ENCODE measurements around the gene SMARCE1.

DNA sequence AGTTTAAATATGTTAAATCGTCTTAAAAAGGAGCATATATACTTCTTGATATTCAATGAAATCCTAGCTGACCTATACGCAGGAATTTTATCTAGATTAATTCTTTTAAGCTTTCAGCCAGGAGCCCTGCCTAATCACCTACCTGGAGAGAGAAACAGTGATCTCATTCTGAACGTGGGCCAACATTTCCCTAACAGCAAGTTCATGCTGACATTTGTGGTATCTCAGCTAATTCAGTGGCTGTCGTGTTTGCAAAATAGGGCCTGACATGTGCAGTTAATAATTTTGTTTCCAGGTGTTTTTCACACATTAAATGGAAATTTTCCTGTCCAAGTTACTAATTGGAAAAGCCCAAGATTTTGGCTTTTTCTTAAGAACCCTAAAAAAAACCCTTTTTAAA is 38.6 kb upstream of the SMARCE1 start:
- TF ChIP-seq, protein P1, sequence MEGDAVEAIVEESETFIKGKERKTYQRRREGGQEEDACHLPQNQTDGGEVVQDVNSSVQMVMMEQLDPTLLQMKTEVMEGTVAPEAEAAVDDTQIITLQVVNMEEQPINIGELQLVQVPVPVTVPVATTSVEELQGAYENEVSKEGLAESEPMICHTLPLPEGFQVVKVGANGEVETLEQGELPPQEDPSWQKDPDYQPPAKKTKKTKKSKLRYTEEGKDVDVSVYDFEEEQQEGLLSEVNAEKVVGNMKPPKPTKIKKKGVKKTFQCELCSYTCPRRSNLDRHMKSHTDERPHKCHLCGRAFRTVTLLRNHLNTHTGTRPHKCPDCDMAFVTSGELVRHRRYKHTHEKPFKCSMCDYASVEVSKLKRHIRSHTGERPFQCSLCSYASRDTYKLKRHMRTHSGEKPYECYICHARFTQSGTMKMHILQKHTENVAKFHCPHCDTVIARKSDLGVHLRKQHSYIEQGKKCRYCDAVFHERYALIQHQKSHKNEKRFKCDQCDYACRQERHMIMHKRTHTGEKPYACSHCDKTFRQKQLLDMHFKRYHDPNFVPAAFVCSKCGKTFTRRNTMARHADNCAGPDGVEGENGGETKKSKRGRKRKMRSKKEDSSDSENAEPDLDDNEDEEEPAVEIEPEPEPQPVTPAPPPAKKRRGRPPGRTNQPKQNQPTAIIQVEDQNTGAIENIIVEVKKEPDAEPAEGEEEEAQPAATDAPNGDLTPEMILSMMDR (conservative IDR thresholded peaks at IDR 0.05; ENCODE audit: low read depth, low read length): no peak
- TF ChIP-seq EZH2phosphoT487 (IDR thresholded peaks at IDR 0.05; ENCODE audit: borderline replicate concordance, low read length) (no peak), EZH2 (IDR thresholded peaks at IDR 0.05; ENCODE audit: low read length, unreplicated experiment) (no peak)
